Neural progenitor cell (in vitro differentiated cells): ENCODE measurements around the gene RALGDS.

Experiments
- EZH2 ChIP-seq: fragments of 200-600 bp; sonication (generic); IDR thresholded peaks from 2 replicates; pipeline ENCODE4 v1.6.1; 2017; ENCODE audit warnings: antibody characterized with exemption, mild to moderate bottlenecking, moderate library complexity
- EZH2phosphoT487 ChIP-seq: fragments of 200-600 bp; sonication (generic); IDR thresholded peaks from 2 replicates; pipeline ENCODE4 v1.6.1; 2017; ENCODE audit warnings: antibody characterized with exemption
- TF ChIP-seq, protein P1 (sequence below): fragments of 200-600 bp; sonication (generic); IDR thresholded peaks from 2 replicates; pipeline ENCODE4 v1.5.1; 2017; ENCODE audit warnings: antibody characterized with exemption, mild to moderate bottlenecking

DNA sequence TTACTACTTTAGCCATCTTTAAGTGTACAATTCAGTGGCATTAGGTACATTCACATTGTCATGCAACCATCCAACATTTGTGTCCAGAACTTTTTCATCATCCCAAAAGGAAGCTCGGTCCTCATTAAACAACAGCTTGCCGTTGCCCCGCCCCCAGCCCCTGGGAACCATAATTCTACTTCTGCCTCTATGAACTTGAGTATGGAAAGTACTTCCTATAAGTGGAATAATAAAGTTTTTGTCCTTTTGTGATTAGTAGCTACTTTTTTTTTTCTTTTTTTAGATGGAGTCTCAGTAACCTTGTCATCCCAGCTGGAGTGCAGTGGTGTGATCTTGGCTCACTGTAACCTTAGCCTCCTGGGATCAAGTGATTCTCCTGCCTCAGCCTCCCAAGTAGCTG is 37.7 kb upstream of the RALGDS start:
- TF ChIP-seq EZH2 = no peak
- TF ChIP-seq, protein P1, sequence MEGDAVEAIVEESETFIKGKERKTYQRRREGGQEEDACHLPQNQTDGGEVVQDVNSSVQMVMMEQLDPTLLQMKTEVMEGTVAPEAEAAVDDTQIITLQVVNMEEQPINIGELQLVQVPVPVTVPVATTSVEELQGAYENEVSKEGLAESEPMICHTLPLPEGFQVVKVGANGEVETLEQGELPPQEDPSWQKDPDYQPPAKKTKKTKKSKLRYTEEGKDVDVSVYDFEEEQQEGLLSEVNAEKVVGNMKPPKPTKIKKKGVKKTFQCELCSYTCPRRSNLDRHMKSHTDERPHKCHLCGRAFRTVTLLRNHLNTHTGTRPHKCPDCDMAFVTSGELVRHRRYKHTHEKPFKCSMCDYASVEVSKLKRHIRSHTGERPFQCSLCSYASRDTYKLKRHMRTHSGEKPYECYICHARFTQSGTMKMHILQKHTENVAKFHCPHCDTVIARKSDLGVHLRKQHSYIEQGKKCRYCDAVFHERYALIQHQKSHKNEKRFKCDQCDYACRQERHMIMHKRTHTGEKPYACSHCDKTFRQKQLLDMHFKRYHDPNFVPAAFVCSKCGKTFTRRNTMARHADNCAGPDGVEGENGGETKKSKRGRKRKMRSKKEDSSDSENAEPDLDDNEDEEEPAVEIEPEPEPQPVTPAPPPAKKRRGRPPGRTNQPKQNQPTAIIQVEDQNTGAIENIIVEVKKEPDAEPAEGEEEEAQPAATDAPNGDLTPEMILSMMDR = no peak
- no peak for TF ChIP-seq EZH2phosphoT487
